ENCODE results near the gene PRRG4.
"Not testable (repeated sequence)": the region's sequence is repeated elsewhere in the genome, so short reads cannot be mapped to it uniquely, and the experiment has no call there.

The PRRG4 gene

GRCh38 chr11:32829680-32830412, at the start of gene PRRG4:
PRRG4 (plus strand) TSS chr11:32829927; CDS start chr11:32830530, 603 bp downstream.
- Mint-ChIP-seq H3K36me3 (ENCODE audit: low read depth) (no peaks in the 10 kb centered on the region), H3K27me3 (ENCODE audit: low read depth) (peaks cover 58% of the 10 kb centered on the region), H3K4me3 (peak within 1 kb of the TSS; percentile 86 to 90 (median 90)), H3K4me1 (peaks cover 15% of the 10 kb centered on the region), H3K27ac (peak within 1 kb of the TSS; percentile 44 to 85 (median 79)), H3K9me3 (no peaks in the 10 kb centered on the region)
- TF ChIP-seq CTCF (IDR thresholded peaks at IDR 0.05; ENCODE audit: unreplicated experiment in 3 of 3), result no peak

- H3K27me3 Mint-ChIP-seq (ENCODE audit: low read depth); H3K4me3 Mint-ChIP-seq; H3K4me1 Mint-ChIP-seq; H3K9me3 Mint-ChIP-seq; H3K27ac Mint-ChIP-seq; H3K36me3 Mint-ChIP-seq (ENCODE audit: low read depth): not testable (repeated sequence)
Measured at GRCh38 chr11:32780839-32781238, 48.9 kb upstream of the PRRG4 start.

GRCh38 chr11:32781721-32782120, 48.0 kb upstream of the PRRG4 start:
- H3K9me3 Mint-ChIP-seq, result no peaks in the 10 kb centered on the region
- no peak overlapping the region for H3K4me3 Mint-ChIP-seq
- no peak for TF ChIP-seq CTCF (IDR thresholded peaks at IDR 0.05; ENCODE audit: unreplicated experiment in 3 of 3)

GRCh38 chr11:32785262-32785661, 44.5 kb upstream of the PRRG4 start:
- H3K4me3 Mint-ChIP-seq, result no peak overlapping the region
- peaks cover 5% of the 10 kb centered on the region for H3K27me3 Mint-ChIP-seq (ENCODE audit: low read depth)
- TF ChIP-seq CTCF (IDR thresholded peaks at IDR 0.05; ENCODE audit: unreplicated experiment in 3 of 3), result no peak
- H3K27ac Mint-ChIP-seq, result no peak overlapping the region
- H3K4me1 Mint-ChIP-seq, result no peaks in the 10 kb centered on the region
- no peaks in the 10 kb centered on the region for H3K9me3 Mint-ChIP-seq
- no peaks in the 10 kb centered on the region for H3K36me3 Mint-ChIP-seq (ENCODE audit: low read depth)

More at GRCh38 chr11:32781721-32782120, 48.0 kb upstream of the PRRG4 start:
- Mint-ChIP-seq H3K4me1 (no peaks in the 10 kb centered on the region), H3K36me3 (ENCODE audit: low read depth) (no peaks in the 10 kb centered on the region), H3K27ac (no peak overlapping the region), H3K27me3 (ENCODE audit: low read depth) (no peaks in the 10 kb centered on the region)

GRCh38 chr11:32786811-32787210, 42.9 kb upstream of the PRRG4 start:
- H3K4me3 Mint-ChIP-seq, result no peak overlapping the region
- H3K27me3 Mint-ChIP-seq (ENCODE audit: low read depth), result peaks cover 11% of the 10 kb centered on the region
- H3K27ac Mint-ChIP-seq, result no peak overlapping the region
- TF ChIP-seq CTCF (IDR thresholded peaks at IDR 0.05; ENCODE audit: unreplicated experiment in 3 of 3), result no peak
- no peaks in the 10 kb centered on the region for H3K36me3 Mint-ChIP-seq (ENCODE audit: low read depth)
- H3K9me3 Mint-ChIP-seq, result no peaks in the 10 kb centered on the region
- no peaks in the 10 kb centered on the region for H3K4me1 Mint-ChIP-seq

- Mint-ChIP-seq H3K27ac (no peak overlapping the region), H3K4me1 (peaks cover 6% of the 10 kb centered on the region), H3K4me3 (no peak overlapping the region), H3K27me3 (ENCODE audit: low read depth) (peaks cover 27% of the 10 kb centered on the region), H3K36me3 (ENCODE audit: low read depth) (no peaks in the 10 kb centered on the region), H3K9me3 (no peaks in the 10 kb centered on the region)
- no peak for TF ChIP-seq CTCF (IDR thresholded peaks at IDR 0.05; ENCODE audit: unreplicated experiment in 3 of 3)
Measured at GRCh38 chr11:32790916-32791315, 38.8 kb upstream of the PRRG4 start.
